GM20000 (cell line): ENCODE data around the gene VWA3A.

Source experiments
- DNase-seq: peaks from one replicate; pipeline ENCODE4 v3.0.0; 2012; ENCODE audit warnings: low spot score
- CTCF ChIP-seq: IDR thresholded peaks from 2 replicates; pipeline ENCODE4 v1.5.1; 2012; ENCODE audit warnings: mild to moderate bottlenecking, control low read depth; ENCODE audit errors: extremely low read depth, missing control alignments

Gene VWA3A

GRCh38 chr16:22075776-22076175 lies 16.6 kb upstream of the VWA3A start:
- no peak for TF ChIP-seq CTCF
- no peak for DNase-seq

- DNase-seq, result peak; percentile 70
Observed at GRCh38 chr16:22077700-22078313, 14.5 kb upstream of the VWA3A start.

GRCh38 chr16:22078656-22079055 lies 13.7 kb upstream of the VWA3A start:
- DNase-seq, result no peak
- no peak for TF ChIP-seq CTCF

More at GRCh38 chr16:22077700-22078313, 14.5 kb upstream of the VWA3A start:
- peak; percentile 30 for TF ChIP-seq CTCF

- TF ChIP-seq CTCF, result no peak
- DNase-seq, result no peak
Observed at GRCh38 chr16:22081050-22081449, 11.3 kb upstream of the VWA3A start.

- TF ChIP-seq CTCF, result no peak
Observed at GRCh38 chr16:22086440-22086839, 5.9 kb upstream of the VWA3A start.

GRCh38 chr16:22088642-22089041 lies 3.7 kb upstream of the VWA3A start:
- DNase-seq, result no peak
- no peak for TF ChIP-seq CTCF

More at GRCh38 chr16:22086440-22086839, 5.9 kb upstream of the VWA3A start:
- DNase-seq, result no peak

GRCh38 chr16:22089910-22090309 lies 2.4 kb upstream of the VWA3A start:
- TF ChIP-seq CTCF, result no peak

More at GRCh38 chr16:22089910-22090309, 2.4 kb upstream of the VWA3A start:
- DNase-seq, result no peak
